Testis (tissue), 2 donors: ENCODE measurements around the gene C16orf46.

Experiments used
- CTCF ChIP-seq, 3 experiments: fragments of 450-650 bp in 2 of 3; fragments of 200-600 bp in 1 of 3; sonication (generic) in 1 of 3; IDR thresholded peaks; one replicate each; pipeline ENCODE4 v1.5.1; 2016 to 2019; ENCODE audit warnings: antibody characterized with exemption in 3 of 3, mild to moderate bottlenecking in 2 of 3, moderate library complexity in 1 of 3
- POLR2A ChIP-seq: fragments of 450-650 bp; IDR thresholded peaks from one replicate; pipeline ENCODE4 v1.6.1; 2017; ENCODE audit warnings: antibody characterized with exemption, mild to moderate bottlenecking, moderate library complexity

- TF ChIP-seq CTCF (IDR thresholded peaks at IDR 0.05) (no peak), POLR2A (no peak)
Observed at GRCh38 chr16:81096715-81097208, 19.7 kb upstream of the C16orf46 start.
